Hepatocyte (in vitro differentiated cells): ENCODE data around the gene CRCP.

ENCODE experiments used
- EZH2 ChIP-seq: fragments of 200-600 bp; sonication (generic); IDR thresholded peaks from 2 replicates; pipeline ENCODE4 v1.6.1; 2016; ENCODE audit warnings: antibody characterized with exemption, mild to moderate bottlenecking, borderline replicate concordance
- TF ChIP-seq, protein P1 (sequence below): fragments of 200-600 bp; sonication (generic); IDR thresholded peaks from 2 replicates; pipeline ENCODE4 v1.5.1; 2016; ENCODE audit warnings: antibody characterized with exemption, mild to moderate bottlenecking; ENCODE audit not compliant: poor library complexity

DNA sequence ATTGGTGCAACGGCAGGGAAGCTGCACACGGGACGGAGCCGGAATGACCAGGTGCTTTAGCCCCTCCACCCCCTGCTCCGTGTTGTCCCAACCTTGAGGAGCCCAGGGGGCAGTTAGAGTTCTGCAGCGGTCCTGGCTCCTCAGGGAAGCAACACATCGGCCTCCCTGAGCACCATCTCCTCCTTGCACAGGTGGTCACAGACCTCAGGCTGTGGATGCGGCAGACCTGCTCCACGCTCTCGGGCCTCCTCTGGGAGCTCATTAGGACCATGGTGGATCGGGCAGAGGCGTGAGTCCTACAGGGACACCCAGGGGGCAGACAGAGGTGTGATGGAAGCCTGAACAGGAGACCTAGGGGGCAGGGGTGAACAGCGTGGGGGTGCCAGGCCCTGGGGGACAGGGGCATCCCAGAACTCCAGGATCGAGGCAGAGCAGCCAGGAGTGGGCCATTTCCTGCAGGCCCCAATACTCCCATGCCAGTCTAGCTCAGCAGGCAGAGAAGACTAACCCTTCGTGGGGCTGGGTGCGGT is 31.7 kb upstream of the CRCP start:
- TF ChIP-seq, protein P1, sequence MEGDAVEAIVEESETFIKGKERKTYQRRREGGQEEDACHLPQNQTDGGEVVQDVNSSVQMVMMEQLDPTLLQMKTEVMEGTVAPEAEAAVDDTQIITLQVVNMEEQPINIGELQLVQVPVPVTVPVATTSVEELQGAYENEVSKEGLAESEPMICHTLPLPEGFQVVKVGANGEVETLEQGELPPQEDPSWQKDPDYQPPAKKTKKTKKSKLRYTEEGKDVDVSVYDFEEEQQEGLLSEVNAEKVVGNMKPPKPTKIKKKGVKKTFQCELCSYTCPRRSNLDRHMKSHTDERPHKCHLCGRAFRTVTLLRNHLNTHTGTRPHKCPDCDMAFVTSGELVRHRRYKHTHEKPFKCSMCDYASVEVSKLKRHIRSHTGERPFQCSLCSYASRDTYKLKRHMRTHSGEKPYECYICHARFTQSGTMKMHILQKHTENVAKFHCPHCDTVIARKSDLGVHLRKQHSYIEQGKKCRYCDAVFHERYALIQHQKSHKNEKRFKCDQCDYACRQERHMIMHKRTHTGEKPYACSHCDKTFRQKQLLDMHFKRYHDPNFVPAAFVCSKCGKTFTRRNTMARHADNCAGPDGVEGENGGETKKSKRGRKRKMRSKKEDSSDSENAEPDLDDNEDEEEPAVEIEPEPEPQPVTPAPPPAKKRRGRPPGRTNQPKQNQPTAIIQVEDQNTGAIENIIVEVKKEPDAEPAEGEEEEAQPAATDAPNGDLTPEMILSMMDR: no peak
- no peak for TF ChIP-seq EZH2
